HepG2 (cell line): ENCODE results near the gene BCAS1. TPM values are rescaled to one million over a fixed set of nuclear protein-coding genes. Genes with fewer than 3 reads are reported as not detected.

ENCODE experiments used
- CENPT ChIP-seq: sonication (generic); formaldehyde crosslinking; IDR thresholded peaks from 2 replicates; pipeline ENCODE4 v1.8.0; 2022; ENCODE audit warnings: low read depth, mild to moderate bottlenecking, moderate library complexity, missing genetic modification reagents
- HOXD1 ChIP-seq: sonication (generic); formaldehyde crosslinking; IDR thresholded peaks from 2 replicates; pipeline ENCODE4 v1.5.0; 2020; ENCODE audit warnings: missing genetic modification reagents
- MXD3 ChIP-seq: IDR thresholded peaks from 2 replicates; pipeline ENCODE4 v1.6.1; 2016; ENCODE audit warnings: mild to moderate bottlenecking, missing biosample characterization, missing genetic modification reagents
- RBFOX2 ChIP-seq: fragments of 200-400 bp; formaldehyde crosslinking; IDR thresholded peaks from 2 replicates; pipeline ENCODE4 v1.6.1; 2017; ENCODE audit warnings: low read depth, mild to moderate bottlenecking, low read length
- REL ChIP-seq: sonication (generic); formaldehyde crosslinking; conservative IDR thresholded peaks from 2 replicates; pipeline ENCODE4 v1.8.0; 2022; ENCODE audit warnings: mild to moderate bottlenecking, missing genetic modification reagents, moderate library complexity
- RNF219 ChIP-seq: sonication (generic); formaldehyde crosslinking; IDR thresholded peaks from 2 replicates; pipeline ENCODE4 v1.5.0; 2020; ENCODE audit warnings: mild to moderate bottlenecking, missing genetic modification reagents
- SMAD9 ChIP-seq: sonication (generic); formaldehyde crosslinking; IDR thresholded peaks from 2 replicates; pipeline ENCODE4 v1.5.1; 2020; ENCODE audit warnings: mild to moderate bottlenecking, missing genetic modification reagents
- SSRP1 ChIP-seq: IDR thresholded peaks from 2 replicates; pipeline ENCODE4 v1.6.1; 2016; ENCODE audit warnings: control low read depth
- TAF1 ChIP-seq: sonication (generic); formaldehyde crosslinking; IDR thresholded peaks from 2 replicates; pipeline ENCODE4 v1.4.0; 2020; ENCODE audit warnings: missing genetic modification reagents
- TFAP4 ChIP-seq: sonication (generic); IDR thresholded peaks from 2 replicates; pipeline ENCODE4 v1.6.1; 2016; ENCODE audit warnings: low read depth, borderline replicate concordance
- THAP7 ChIP-seq: sonication (generic); formaldehyde crosslinking; IDR thresholded peaks from 2 replicates; pipeline ENCODE4 v1.8.1; 2023; ENCODE audit warnings: mild to moderate bottlenecking, missing genetic modification reagents
- ZFP37 ChIP-seq: sonication (generic); formaldehyde crosslinking; IDR thresholded peaks from 2 replicates; pipeline ENCODE4 v1.4.0; 2020; ENCODE audit warnings: missing genetic modification reagents, borderline replicate concordance
- ZNF225 ChIP-seq: sonication (generic); formaldehyde crosslinking; IDR thresholded peaks from 2 replicates; pipeline ENCODE4 v1.4.0; 2020; ENCODE audit warnings: mild to moderate bottlenecking, missing genetic modification reagents
- ZNF280B ChIP-seq: sonication (generic); formaldehyde crosslinking; IDR thresholded peaks from 2 replicates; pipeline ENCODE4 v1.5.0; 2020; ENCODE audit warnings: missing genetic modification reagents, mild to moderate bottlenecking, borderline replicate concordance
- ZNF337 ChIP-seq: sonication (generic); formaldehyde crosslinking; IDR thresholded peaks from 2 replicates; pipeline ENCODE4 v1.5.1; 2020; ENCODE audit warnings: missing genetic modification reagents, low read depth, mild to moderate bottlenecking, borderline replicate concordance
- ZNF441 ChIP-seq: sonication (generic); formaldehyde crosslinking; IDR thresholded peaks from 2 replicates; pipeline ENCODE4 v1.7.0; 2021; ENCODE audit warnings: missing genetic modification reagents, borderline replicate concordance
- ZNF619 ChIP-seq: sonication (generic); formaldehyde crosslinking; IDR thresholded peaks from 2 replicates; pipeline ENCODE4 v1.4.0; 2020; ENCODE audit warnings: mild to moderate bottlenecking, missing genetic modification reagents
- ZNF790 ChIP-seq: sonication (generic); formaldehyde crosslinking; IDR thresholded peaks from 2 replicates; pipeline ENCODE4 v1.8.0; 2022; ENCODE audit warnings: missing genetic modification reagents, mild to moderate bottlenecking, borderline replicate concordance
- ZNF816 ChIP-seq: sonication (generic); formaldehyde crosslinking; IDR thresholded peaks from 2 replicates; pipeline ENCODE4 v1.8.0; 2022; ENCODE audit warnings: missing genetic modification reagents, mild to moderate bottlenecking, borderline replicate concordance
- ZNF883 ChIP-seq: sonication (generic); formaldehyde crosslinking; IDR thresholded peaks from 2 replicates; pipeline ENCODE4 v1.5.1; 2020; ENCODE audit warnings: mild to moderate bottlenecking, missing genetic modification reagents; ENCODE audit errors: not compliant biosample characterization
- polyA plus RNA-seq, 8 experiments: library from polyadenylated mRNA; depleted of rRNA in 3 of 8; stranded (reverse) in 7 of 8; unstranded in 1 of 8; fragments of >200 nt; fragmentation: Illumina TruSeq in 4 of 8; extraction: Trizol in 4 of 8; gene quantifications; 2 replicates each; pipeline versions ENCODE4 v1.2.1 to v1.2.3, GENCODE V29; 2011 to 2016; ENCODE audit warnings: low read depth in 4 of 8, missing spikeins in 1 of 8, mixed read lengths in 1 of 8; ENCODE audit not compliant: insufficient read depth in 1 of 8
- total RNA-seq, 5 experiments: library from RNA; depleted of rRNA; stranded (reverse); fragments of >200 nt; fragmentation: Illumina TruSeq; extraction: Trizol; gene quantifications; 2 replicates each; pipeline ENCODE4 v1.2.3, GENCODE V29; 2016; ENCODE audit warnings: low read depth in 1 of 5

The BCAS1 gene
- total and polyA plus RNA-seq, 2 of the 13 experiments (the other 11 are each of a cell fraction or from before 2014, with no cell fraction given): 0.55 to 0.91 TPM

- TF ChIP-seq ZFP37 (CRISPR knock-in tag): peak; percentile 82; the same call in 1 of the 2 replicates
- 0 out of 2 replicates have a peak, but pooled peaks have one; percentile 90 for TF ChIP-seq RNF219 (CRISPR knock-in tag)
- TF ChIP-seq THAP7 (CRISPR knock-in tag): peak; percentile 62; the same call in 1 of the 2 replicates
- no peak; the same call in 1 of the 2 replicates for TF ChIP-seq ZNF225 (CRISPR knock-in tag)
- TF ChIP-seq MXD3: peak; percentile 52; the same call in 1 of the 2 replicates
- peak; percentile 63; the same call in 1 of the 2 replicates for TF ChIP-seq ZNF441 (CRISPR knock-in tag)
- TF ChIP-seq REL (CRISPR knock-in tag): 0 out of 2 replicates have a peak, but pooled peaks have one; percentile 36
- TF ChIP-seq ZNF816 (CRISPR knock-in tag): peak; percentile 98
- peak; percentile 97; the same call in 1 of the 2 replicates for TF ChIP-seq SSRP1 (CRISPR knock-in tag)
- no peak for TF ChIP-seq ZNF790
- TF ChIP-seq ZNF619: peak; percentile 91
- TF ChIP-seq CENPT: no peak
- TF ChIP-seq ZNF883 (CRISPR knock-in tag): no peak
- peak; percentile 32; the same call in 1 of the 2 replicates for TF ChIP-seq RBFOX2
- peak; percentile 87 for TF ChIP-seq TFAP4
- 0 out of 2 replicates have a peak, but pooled peaks have one; percentile 76 for TF ChIP-seq ZNF337 (CRISPR knock-in tag)
- TF ChIP-seq HOXD1 (CRISPR knock-in tag): peak; percentile 80
- TF ChIP-seq ZNF280B: no peak
- TF ChIP-seq TAF1 (CRISPR knock-in tag): peak; percentile 37; the same call in 1 of the 2 replicates
- TF ChIP-seq SMAD9 (CRISPR knock-in tag): no peak
These were observed 33.6 kb upstream of the BCAS1 start (continued) for GRCh38 chr20:54103762-54104600.
